Activated CD4-positive, alpha-beta T cell treated with anti-CD3 and anti-CD28 coated beads, Interleukin-2, amount 50 U/mL, for 1 hour (primary cell): Measurements from ENCODE around the gene TRIM26.

Experiments
- DNase-seq: peaks from one replicate; pipeline ENCODE4 v3.0.0-alpha.2; 2020

Gene TRIM26

DNA sequence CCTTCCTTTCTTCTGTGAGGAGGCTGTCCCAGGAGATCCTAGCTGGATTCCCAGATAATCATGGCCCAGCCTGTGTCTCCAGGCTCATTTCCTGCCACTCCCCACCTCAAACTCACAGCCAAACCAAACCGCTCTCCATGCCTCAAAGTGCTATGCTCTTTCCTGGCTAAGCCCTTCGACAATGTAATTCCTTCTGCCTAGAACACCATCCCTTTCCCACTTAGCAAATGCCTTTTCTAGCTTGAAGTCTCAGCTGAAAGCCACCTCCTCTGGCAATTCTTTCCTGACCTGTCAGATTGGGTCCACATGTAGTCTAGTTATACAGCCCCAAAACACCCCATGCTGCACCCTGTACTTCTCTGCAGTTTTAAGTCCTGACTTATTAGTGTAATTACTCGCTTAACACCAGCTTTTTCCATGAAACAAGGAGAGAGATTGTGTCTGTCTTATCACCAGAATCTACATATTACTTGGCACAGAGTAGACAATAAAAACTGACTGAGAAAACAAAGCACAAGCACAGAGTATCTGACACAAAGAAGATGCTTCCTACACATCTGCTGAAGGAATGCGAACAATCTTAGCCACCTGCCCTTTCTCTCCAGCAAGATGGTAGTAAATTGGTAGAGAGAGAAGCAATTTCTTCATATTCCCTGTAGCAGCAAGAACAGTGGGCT, 5.4 kb downstream of the TRIM26 start:
- DNase-seq = no peak

DNA sequence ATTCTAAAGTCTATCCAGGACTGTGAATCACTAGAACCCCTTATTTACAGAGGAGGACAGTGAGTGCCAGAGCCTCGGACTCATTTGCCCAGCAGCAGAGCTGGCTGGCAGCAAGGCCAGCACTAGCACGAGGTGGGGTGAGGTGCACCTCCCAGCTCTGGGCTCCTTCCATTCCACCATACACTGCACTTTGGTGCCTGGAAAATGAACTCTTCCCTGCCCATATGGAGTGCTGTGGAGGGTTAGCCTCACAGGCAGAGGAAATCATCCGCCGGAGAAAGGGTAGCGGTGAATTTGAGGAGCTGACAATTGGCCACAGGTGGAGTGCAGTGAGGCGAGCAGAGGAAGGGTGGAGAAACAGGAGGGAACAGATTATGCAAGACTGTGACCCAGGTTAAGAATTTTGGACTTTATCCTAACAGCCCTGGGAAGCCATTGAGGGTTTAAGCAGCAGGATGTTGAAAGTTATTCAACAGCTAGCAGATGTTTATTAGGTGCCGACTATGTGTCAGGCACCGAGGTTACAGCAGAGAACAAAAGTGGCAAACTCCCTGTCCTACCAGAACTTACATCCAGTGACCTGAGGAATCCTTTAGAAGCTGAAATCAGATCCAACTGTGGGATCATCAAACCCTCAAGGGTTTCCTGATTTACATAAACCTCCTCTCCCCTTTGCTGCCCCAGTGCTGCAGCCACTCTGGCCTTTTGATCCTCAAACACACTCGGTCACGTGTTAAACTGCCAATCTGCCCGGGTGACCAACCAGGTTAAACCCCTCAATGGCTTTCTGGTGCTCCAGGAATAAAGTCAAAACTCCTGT, 6.2 kb downstream of the TRIM26 start:
- DNase-seq = no peak

GRCh38 chr6:30206152-30206551, 7.1 kb downstream of the TRIM26 start:
- no peak for DNase-seq

- no peak for DNase-seq
Measured at GRCh38 chr6:30204116-30204515, 9.1 kb downstream of the TRIM26 start.

DNA sequence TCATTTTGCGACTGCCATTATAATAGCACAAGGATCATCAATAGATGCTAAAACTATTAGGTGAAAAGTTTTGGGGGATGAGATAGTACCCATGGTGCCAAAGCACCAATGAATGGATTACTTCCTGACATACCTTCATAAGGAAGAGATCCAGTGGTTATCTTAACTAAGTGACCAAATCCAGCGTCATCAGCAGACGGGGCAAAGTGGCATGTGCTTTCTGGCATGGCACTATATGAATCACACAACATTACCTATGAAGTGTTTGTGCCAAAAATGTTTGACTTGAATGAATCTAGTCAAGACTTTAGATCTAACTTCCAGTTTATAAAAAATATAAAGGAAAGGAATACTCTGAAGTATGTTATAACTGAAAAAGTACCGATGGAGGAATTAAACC, 10.8 kb downstream of the TRIM26 start:
- DNase-seq = no peak

GRCh38 chr6:30200551-30201281, 12.5 kb downstream of the TRIM26 start:
- DNase-seq = no peak

- no peak for DNase-seq
Measured at GRCh38 chr6:30198166-30199084, 14.8 kb downstream of the TRIM26 start.

GRCh38 chr6:30196376-30196775, 16.8 kb downstream of the TRIM26 start:
- no peak for DNase-seq

DNA sequence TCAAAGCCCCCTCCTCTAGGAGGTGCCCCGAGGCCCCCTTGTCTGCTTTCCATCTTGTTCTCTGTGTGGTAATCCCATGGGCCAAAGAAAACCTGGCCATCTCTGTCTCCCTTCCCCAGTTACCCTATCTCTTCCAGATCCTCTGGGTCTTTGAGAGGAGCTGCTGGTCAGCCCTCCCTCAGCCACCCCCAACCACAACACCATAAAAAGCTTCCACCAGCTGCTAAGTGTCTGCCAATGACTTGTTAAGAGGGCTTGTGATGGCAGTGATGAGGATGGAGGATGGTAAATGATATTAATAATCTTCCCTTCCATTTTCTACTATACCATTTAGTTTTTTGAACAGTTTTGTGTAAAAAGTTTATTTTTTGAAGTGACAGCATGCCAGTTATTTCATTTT, 17.3 kb downstream of the TRIM26 start:
- DNase-seq = no peak

- no peak for DNase-seq
Measured at GRCh38 chr6:30194797-30195690, 18.2 kb downstream of the TRIM26 start.

GRCh38 chr6:30192076-30192475, 21.1 kb downstream of the TRIM26 start:
- DNase-seq = no peak

DNA sequence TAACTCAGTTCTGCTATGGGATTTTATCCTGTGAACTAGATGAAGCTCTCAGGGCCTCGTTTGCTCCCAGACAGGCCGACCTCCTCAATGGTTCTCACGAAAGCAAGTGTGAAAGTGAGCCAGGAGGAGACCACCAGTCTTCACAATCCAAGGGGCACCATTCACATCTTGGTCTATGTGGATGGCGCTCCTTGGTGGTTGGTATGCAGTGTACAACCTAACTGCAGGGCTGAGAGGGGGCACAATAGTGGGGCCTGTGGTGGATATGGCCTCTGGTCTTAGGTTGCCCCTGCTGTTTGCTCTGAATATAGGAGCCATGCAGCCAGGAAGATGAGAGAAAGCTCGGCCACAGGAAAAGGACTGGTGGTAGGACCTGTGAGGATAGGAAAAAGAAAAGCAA, 24.7 kb downstream of the TRIM26 start:
- DNase-seq = no peak

DNA sequence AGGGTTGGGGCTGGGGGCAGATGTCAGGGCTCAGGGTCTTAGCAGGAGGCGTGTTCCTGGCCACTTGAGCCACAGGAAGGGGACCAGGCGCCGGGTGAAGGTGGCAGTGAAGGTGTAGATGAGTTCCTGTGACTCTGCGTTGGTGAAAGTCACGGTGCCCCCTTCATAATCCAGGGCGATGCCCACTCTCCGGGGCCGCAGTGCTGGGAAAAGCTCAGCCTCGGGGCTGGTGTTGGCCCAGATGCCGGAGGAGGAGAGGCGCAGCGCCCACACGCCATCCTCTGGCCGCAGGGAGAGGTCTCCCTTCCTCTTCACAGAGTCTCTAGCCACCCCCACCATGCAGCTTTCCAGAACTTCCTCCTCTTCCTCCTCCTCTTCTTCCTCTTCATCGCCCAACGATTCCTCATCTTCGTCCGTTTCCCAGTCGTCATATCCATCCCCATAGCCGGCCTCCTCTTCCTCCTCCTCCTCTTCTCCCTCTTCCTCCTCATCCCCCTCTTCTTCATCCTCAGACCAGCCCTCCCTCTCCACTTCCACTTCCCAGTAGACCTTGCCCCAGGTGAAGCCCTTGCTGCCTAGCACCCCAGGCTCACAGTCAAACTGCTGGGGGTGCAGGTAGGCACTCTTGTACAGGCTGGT, 27.2 kb downstream of the TRIM26 start:
- no peak for DNase-seq

DNA sequence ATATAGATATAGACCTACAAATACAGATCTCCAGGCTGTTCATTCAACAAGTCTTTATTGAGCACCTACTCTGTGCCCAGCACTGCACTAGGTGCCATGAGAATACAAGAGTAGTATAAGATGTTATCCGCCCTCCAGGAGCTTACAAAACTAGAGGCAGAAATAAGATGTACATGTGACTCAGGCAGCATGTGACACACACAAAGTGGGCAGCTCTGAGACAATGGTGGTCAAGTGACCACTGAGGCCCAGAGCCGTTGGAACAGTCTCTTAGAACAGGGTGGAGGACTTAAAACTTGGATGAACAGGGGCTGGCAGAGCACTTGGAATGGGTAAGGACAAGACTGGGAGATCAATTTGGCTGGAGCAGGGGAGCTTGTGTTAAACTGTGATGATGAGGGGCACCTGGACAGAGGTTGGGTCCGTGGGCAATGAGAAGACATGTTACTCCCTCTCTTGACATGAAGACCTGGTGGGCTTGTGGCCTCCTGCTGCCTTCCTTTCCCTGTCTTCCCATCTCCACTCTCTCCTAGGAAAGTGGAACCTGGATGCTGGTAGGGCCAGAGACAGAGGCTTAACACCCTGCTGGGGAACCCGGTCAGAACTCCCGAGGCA, 28.7 kb downstream of the TRIM26 start:
- DNase-seq = no peak

- DNase-seq = no peak
Measured at GRCh38 chr6:30180145-30180544, 33.1 kb downstream of the TRIM26 start.

- DNase-seq = no peak
Measured at GRCh38 chr6:30178837-30179236, 34.4 kb downstream of the TRIM26 start.

- DNase-seq = no peak
Measured at GRCh38 chr6:30175765-30176164, 37.4 kb downstream of the TRIM26 start.

- no peak for DNase-seq
Measured at GRCh38 chr6:30172681-30173080, 40.5 kb downstream of the TRIM26 start.

GRCh38 chr6:30171677-30172471, 41.3 kb downstream of the TRIM26 start:
- DNase-seq = no peak
